GM23338 (cell line): Measurements from ENCODE around the gene OR52B6. TPM values are rescaled to one million over a fixed set of nuclear protein-coding genes. Genes with fewer than 3 reads are reported as not detected.

ENCODE experiments used
- CREB1 ChIP-seq: fragments of 250-450 bp; sonication (Bioruptor Pico); IDR thresholded peaks from 2 replicates; pipeline ENCODE4 v1.5.0; 2020; ENCODE audit warnings: low read depth, mild to moderate bottlenecking, moderate library complexity
- EZH2phosphoT487 ChIP-seq: fragments of 200-600 bp; sonication (generic); IDR thresholded peaks from one replicate; pipeline ENCODE4 v1.8.1; 2018; ENCODE audit warnings: antibody characterized with exemption; ENCODE audit not compliant: unreplicated experiment
- NANOG ChIP-seq: IDR thresholded peaks from 2 replicates; pipeline ENCODE4 v1.6.1; 2016; ENCODE audit warnings: antibody characterized with exemption, borderline replicate concordance
- POLR2AphosphoS5 ChIP-seq: IDR thresholded peaks from 2 replicates; pipeline ENCODE4 v1.6.1; 2016; ENCODE audit warnings: antibody characterized with exemption, low read depth
- REST ChIP-seq: IDR thresholded peaks from one replicate; pipeline ENCODE4 v1.6.1; 2018; ENCODE audit warnings: antibody characterized with exemption; ENCODE audit not compliant: unreplicated experiment
- STAT1 ChIP-seq: IDR thresholded peaks from one replicate; pipeline ENCODE4 v1.6.1; 2016; ENCODE audit warnings: antibody characterized with exemption; ENCODE audit not compliant: unreplicated experiment
- ZNF114 ChIP-seq: fragments of 250-450 bp; sonication (Bioruptor Pico); IDR thresholded peaks from 2 replicates; pipeline ENCODE4 v1.5.0; 2020; ENCODE audit warnings: mild to moderate bottlenecking, moderate library complexity
- ZNF331 ChIP-seq: fragments of 250-450 bp; sonication (Bioruptor Pico); IDR thresholded peaks from 2 replicates; pipeline ENCODE4 v1.5.0; 2020; ENCODE audit warnings: low read depth, mild to moderate bottlenecking, moderate library complexity
- ZNF462 ChIP-seq: fragments of 250-450 bp; sonication (Bioruptor Pico); IDR thresholded peaks from 2 replicates; pipeline ENCODE4 v1.5.0; 2020; ENCODE audit warnings: mild to moderate bottlenecking, moderate library complexity
- polyA plus RNA-seq: library from polyadenylated mRNA; unstranded; fragments of >200 nt; fragmentation: Nextera tagmentation; extraction: Ambion mirVana; gene quantifications from 2 replicates; pipeline ENCODE4 v1.2.1, GENCODE V29; 2016
- total RNA-seq: library from RNA; depleted of rRNA; stranded (reverse); fragments of >200 nt; shearing (Covaris generic); gene quantifications from 2 replicates; pipeline ENCODE4 v1.2.3, GENCODE V29; 2014

OR52B6 gene
- total and polyA plus RNA-seq, 2 experiments from 2014 or later = not detected

- TF ChIP-seq ZNF462 (CRISPR knock-in tag) = no peak
- TF ChIP-seq ZNF114 (CRISPR knock-in tag) = no peak
- TF ChIP-seq NANOG = no peak
- no peak for TF ChIP-seq EZH2phosphoT487
- TF ChIP-seq POLR2AphosphoS5 = no peak
- no peak for TF ChIP-seq ZNF331 (CRISPR knock-in tag)
- TF ChIP-seq REST = no peak
- TF ChIP-seq CREB1 (CRISPR knock-in tag) = no peak
- TF ChIP-seq STAT1 = no peak
These were observed 40.9 kb downstream of the OR52B6 start (continued) for GRCh38 chr11:5621580-5621979.
